ENCODE measurements around the gene ABTB2.
"Not testable (repeated sequence)": the region's sequence is repeated elsewhere in the genome, so short reads cannot be mapped to it uniquely, and the experiment has no call there.

The ABTB2 gene

DNA sequence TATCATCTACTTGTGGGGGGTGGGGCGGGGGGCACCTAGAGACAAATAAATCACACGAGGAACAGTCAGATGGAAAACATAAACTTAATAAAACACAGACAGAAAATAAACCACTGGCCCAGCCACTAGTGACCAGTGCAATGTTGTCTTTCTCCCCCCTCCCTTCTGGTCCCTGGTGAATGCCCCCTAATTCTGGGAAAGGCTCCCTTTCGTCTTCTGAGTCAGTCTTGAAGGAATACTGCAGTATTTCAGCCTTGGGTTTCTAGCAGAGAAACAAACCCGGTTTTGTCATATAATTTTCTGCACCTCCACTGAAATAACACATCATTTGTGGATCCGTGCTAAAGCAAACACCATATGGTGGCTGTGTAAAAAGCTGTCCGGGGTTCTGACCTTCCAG, 101.7 kb downstream of the ABTB2 start:
- no peak for DNase-seq

GRCh38 chr11:34255101-34255500, 102.7 kb downstream of the ABTB2 start:
- DNase-seq: no peak

DNA sequence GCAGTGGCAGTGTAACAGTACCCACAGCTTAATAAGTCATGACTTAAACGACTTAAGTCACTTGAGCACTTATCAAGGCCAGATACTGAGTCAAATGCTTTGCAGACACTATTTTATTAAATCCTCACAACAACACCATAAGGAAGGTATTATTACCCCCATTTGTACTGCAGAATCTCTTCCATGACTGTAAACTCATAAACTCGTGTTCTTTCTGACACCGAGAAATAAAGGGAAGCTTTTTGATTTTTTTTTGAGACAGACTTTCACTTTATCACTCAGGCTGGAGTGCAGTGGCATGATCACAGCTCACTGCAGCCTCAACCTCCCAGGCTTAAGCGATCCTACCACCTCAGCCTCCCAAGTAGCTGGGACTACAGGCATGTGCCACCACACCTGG, 103.8 kb downstream of the ABTB2 start:
- no peak for DNase-seq

- DNase-seq: no peak
Measured at GRCh38 chr11:34252651-34253050, 105.2 kb downstream of the ABTB2 start.

DNA sequence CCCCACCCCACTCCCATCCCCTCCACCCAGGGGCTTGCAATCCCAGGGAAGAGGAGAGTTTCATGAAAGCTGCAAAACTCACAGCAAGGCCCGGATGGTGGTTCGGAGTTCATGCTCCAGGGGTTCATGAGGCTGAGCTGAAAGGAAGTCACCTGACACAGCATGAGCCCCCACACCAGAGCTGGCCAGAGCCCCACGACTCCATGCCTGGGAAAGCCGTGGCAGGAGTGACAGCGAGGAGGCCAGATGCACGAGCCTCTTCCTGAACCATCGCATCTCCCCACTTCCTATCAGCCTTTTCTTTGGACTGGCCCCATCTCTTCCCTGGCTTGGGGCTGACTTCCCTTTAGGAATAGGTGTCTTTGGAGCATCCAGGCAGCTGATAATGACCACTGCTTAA, 105.8 kb downstream of the ABTB2 start:
- DNase-seq: no peak

DNA sequence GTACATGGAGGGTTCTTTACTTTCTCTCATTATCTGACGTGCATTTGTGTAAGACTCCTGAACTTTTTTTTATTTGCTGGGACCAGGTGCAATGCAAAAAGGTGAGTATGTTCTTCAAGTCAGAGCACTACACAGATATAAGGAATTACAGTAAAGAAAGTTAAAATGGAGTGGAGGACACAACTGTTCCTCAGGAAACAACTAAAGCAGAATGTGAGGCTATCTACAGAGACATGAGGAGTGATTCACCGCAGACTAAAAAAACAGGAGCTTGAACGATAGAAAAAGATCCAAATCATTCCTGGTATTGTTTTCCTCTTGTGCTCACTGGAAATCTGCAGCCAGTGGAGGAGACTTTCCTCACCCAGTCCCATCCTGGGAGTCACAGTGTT, 106.2 kb downstream of the ABTB2 start:
- no peak for DNase-seq

DNA sequence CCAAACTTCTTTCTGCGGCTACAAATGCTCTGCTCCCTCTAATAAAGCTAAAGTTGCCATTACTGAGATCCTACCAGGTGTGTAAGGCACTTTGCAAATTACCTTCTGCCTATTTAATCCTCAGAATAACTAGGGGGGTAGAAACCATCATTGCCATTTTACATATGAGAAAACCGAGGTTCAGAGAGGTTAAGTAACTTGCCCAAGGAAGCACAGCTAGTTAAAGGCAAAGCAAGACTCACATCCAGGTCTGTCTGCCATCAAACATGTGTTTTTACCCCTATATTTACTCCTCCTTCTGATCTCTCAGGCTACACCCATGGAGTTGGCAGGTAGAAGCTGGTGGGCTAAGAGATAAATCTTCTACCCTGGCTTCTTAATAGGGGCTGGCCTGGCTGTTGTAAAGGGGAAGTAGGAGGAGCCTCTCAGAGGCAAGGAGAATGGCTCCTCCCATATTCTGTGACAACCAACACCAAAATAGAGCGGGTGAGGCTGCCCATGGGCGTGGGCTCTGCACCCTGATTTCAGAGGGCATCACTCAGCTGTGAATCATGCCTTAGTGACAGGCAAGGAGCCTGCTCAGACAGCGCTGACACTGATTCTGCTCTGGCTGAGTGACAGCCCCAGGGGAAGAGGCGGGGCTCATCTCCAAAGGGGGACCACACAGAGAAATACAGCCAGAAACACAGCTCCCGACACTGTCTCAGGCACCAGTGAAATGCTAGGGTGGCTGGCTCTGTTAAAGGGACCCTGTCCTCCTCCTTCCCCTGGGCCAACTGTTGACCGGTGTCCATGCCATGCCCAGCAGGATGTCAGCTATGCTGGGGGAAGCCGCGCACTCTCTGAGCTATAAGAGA, 106.8 kb downstream of the ABTB2 start:
- peak; percentile 70 for DNase-seq

DNA sequence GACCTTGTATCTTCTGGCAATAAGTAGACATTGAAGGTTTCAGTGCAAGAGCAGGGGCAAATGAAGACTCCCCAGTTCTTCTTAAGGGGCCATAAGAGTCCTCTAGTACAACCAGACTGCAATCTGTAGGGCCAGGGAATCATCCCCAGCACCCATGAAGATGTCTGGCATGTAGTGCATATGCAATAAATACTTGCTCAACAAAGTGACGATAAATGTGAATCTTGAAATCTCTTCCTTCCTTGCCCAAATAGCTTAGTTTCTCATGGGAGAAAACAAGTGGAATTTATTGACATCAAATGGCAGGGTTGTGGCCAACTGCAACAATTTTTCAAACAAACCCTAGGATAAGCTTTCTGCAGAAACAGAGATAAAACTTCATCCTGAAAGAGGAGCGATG, 107.6 kb downstream of the ABTB2 start:
- no peak for DNase-seq

DNA sequence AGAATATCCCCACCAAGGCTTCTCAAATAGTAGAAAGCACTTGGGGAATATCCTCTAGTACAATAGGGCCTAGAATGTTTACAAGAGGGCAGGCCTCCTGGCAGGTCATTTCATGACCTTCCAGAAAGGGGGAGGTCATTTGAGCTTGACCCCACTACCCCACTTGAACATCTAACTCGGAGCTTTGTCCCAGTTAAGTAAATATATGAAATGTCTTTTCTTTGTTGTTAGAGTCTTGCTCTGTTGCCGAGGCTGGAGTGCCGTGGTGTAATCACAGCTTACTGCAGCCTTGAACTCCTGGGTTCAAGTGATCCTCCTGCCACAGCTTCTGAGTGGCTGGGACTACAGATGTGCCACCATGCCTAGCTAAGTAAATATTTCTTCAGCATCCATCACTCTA, 108.4 kb downstream of the ABTB2 start:
- DNase-seq: no peak

DNA sequence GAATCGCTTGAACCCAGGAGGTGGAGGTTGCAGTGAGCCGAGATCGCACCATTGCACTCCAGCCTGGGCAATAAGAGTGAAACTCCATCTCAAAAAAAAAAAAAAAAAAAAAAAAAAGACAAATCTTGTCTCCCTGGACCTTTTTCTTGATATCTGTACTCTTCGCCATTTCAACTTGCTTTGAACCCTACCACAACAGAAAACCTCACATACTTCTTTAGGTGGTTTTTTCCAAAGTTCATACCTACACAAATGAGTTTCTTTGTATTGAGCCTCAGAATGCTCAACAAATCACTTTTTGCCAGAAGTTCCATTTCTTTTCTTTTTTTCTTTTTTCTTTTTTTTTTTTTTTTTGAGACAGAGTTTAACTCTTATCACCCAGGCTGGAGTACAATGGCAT, 111.3 kb downstream of the ABTB2 start:
- not testable (repeated sequence) for DNase-seq

DNA sequence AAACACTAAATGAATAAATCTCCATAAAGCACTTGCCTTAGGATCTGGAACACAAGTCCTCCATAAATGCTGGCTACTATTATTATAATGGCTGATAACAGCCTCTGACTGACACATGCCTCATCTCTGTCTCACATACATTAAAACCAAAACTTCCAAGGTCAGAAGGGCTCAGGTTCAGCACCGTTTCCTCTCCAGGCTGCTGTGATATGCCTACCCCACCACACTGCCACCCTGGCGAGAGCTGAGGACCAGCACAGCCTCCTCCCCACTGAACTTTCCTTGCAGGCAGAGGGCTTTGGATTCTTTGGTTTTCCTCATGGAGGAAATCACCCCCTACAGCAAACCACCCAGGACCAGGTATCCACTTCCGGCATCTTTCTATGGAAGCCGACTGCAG, 112.8 kb downstream of the ABTB2 start:
- no peak for DNase-seq

GRCh38 chr11:34243600-34244464, 114.0 kb downstream of the ABTB2 start:
- DNase-seq: peak; percentile 19

DNA sequence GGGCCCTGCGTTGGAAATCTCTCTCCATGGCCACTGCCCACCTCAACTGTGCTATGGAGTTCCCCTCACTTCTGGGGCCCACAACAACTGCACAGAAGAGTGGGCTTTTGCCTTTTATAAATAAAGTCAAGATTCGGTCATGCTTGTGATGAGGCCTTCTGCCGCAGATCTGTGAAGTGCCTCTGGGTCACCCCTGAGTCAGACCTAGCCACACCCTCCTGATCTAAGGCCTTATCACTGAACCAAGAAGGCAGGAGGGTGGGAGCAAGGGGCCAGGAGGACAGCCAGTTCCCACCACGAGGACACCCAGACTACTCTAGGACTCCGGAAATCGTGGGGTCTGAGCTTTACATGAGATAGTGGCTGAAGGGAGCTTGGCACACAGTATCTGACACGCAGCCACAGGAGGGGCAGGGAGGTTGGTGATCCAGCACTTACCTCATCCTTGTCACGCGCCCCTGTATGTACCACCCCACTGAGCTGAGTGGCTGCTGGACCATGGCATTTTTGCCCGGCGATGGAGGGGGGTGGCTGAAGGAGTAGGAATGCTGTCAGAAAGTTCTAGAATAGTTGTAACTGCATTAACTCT, 115.7 kb downstream of the ABTB2 start:
- DNase-seq: no peak

DNA sequence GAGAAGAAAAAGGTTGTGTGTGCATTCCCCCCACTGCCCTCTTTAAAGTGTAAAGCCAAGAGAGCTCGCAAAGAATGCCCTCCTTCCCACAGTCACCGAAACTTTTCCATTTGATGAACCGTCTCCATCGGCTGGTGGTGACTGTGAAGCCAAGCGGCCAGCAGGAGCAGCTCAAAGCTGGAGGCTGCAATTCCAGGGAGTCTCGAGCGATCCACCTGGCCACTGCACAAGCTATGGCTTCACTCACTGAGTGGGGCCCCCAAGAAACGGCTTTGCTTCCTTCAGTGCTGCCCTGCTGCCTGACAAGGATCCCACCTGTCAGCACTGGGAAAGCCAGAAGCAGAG, 117.7 kb downstream of the ABTB2 start:
- DNase-seq: no peak

GRCh38 chr11:34239465-34240149, 118.2 kb downstream of the ABTB2 start:
- DNase-seq: no peak

DNA sequence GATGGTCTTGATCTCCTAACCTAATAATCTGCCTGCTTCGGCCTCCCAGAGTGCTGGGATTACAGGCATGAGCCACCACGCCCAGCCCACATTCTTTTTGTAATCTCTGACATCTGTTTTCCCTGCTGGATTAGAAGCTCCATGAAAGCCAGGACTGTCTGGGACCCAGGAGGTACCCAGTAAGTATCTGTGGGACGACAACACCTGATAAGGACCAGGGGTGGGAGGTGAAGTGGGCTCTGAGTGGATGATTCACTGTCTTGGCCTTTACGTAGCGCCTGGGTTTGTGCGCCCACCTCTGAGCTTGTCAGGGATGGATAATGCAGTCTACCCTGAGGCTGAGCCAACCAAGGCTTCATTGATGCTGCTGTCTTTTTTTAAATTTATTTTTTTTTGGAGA, 118.8 kb downstream of the ABTB2 start:
- no peak for DNase-seq

- no peak for DNase-seq
Measured at GRCh38 chr11:34238533-34238932, 119.3 kb downstream of the ABTB2 start.

DNA sequence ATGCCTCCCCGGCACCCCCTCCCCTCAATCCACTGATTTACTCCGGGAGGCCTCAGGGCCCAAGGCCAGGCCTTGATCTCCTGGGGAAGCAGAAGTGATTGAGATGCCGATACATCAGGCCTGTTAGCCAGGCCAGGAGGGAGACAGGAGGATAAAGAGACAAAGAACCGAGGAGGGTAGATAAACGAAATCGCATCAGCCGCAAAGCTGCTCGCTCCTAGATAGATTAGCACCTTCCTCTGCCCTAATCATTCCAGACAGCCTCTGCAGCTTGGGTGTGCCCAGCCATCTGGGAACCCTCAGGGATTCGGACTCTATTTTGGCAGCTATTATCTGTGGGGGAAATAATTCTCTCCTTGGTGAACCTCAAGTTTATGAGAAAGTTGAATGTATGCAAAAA, 121.2 kb downstream of the ABTB2 start:
- no peak for DNase-seq

- DNase-seq: no peak
Measured at GRCh38 chr11:34235591-34236071, 122.2 kb downstream of the ABTB2 start.

GRCh38 chr11:34235189-34235588, 122.6 kb downstream of the ABTB2 start:
- no peak for DNase-seq

GRCh38 chr11:34234086-34234740, 123.6 kb downstream of the ABTB2 start:
- peak; percentile 81 for DNase-seq

GRCh38 chr11:34233215-34233614, 124.6 kb downstream of the ABTB2 start:
- no peak for DNase-seq

GRCh38 chr11:34232807-34233206, 125.0 kb downstream of the ABTB2 start:
- DNase-seq: no peak
